Fibroblast of upper back skin (primary cell): Measurements from ENCODE around the gene CLIP2.

Experiments used
- DNase-seq: peaks from one replicate; pipeline ENCODE4 v3.0.0-alpha.2; 2013

The CLIP2 gene

GRCh38 chr7:74449144-74449543, 159.9 kb downstream of the CLIP2 start:
- DNase-seq, result no peak

- DNase-seq, result peak; percentile 43
Measured at GRCh38 chr7:74449809-74450397, 160.7 kb downstream of the CLIP2 start.

- DNase-seq, result peak; percentile 52
Measured at GRCh38 chr7:74452748-74453321, 163.6 kb downstream of the CLIP2 start.

- peak; percentile 79 for DNase-seq
Measured at GRCh38 chr7:74453322-74454011, 164.3 kb downstream of the CLIP2 start, which contains the start of gene GTF2IRD1. Gene GTF2IRD1 (plus strand): TSS chr7:74453906. CDS start chr7:74508081, 54,175 bp downstream.

GRCh38 chr7:74454021-74454924, 165.1 kb downstream of the CLIP2 start:
- DNase-seq, result no peak

- DNase-seq, result no peak
Measured at GRCh38 chr7:74454925-74455288, 165.7 kb downstream of the CLIP2 start.

GRCh38 chr7:74455291-74455804, 166.1 kb downstream of the CLIP2 start:
- DNase-seq, result no peak
